ENCODE measurements around the gene SYTL5.

Gene SYTL5

GRCh38 chrX:38018766-38019425 lies 12.5 kb downstream of the SYTL5 start:
- no peak for DNase-seq (ENCODE audit: low read depth in 2 of 2, low spot score in 1 of 2)

GRCh38 chrX:38028300-38028699 lies 21.9 kb downstream of the SYTL5 start:
- no peak for DNase-seq (ENCODE audit: low read depth in 2 of 2, low spot score in 1 of 2)

- no peak for DNase-seq (ENCODE audit: low read depth in 2 of 2, low spot score in 1 of 2)
Observed at GRCh38 chrX:38036466-38036865, 30.1 kb downstream of the SYTL5 start.

GRCh38 chrX:38038501-38038900 lies 32.1 kb downstream of the SYTL5 start:
- no peak for DNase-seq (ENCODE audit: low read depth in 2 of 2, low spot score in 1 of 2)

GRCh38 chrX:38041237-38041636 lies 34.9 kb downstream of the SYTL5 start:
- no peak for DNase-seq (ENCODE audit: low read depth in 2 of 2, low spot score in 1 of 2)

GRCh38 chrX:38044701-38045100 lies 38.3 kb downstream of the SYTL5 start:
- DNase-seq (ENCODE audit: low read depth in 2 of 2, low spot score in 1 of 2) = no peak

GRCh38 chrX:38045538-38046096 lies 39.3 kb downstream of the SYTL5 start:
- DNase-seq (ENCODE audit: low read depth in 2 of 2, low spot score in 1 of 2) = no peak

- DNase-seq (ENCODE audit: low read depth in 2 of 2, low spot score in 1 of 2) = no peak
Observed at GRCh38 chrX:38048886-38049285, 42.5 kb downstream of the SYTL5 start.

GRCh38 chrX:38050806-38051205 lies 44.5 kb downstream of the SYTL5 start:
- no peak for DNase-seq (ENCODE audit: low read depth in 2 of 2, low spot score in 1 of 2)

GRCh38 chrX:38052096-38052495 lies 45.7 kb downstream of the SYTL5 start:
- DNase-seq (ENCODE audit: low read depth in 2 of 2, low spot score in 1 of 2) = no peak

- DNase-seq (ENCODE audit: low read depth in 2 of 2, low spot score in 1 of 2) = no peak
Observed at GRCh38 chrX:38055170-38055847, 49.0 kb downstream of the SYTL5 start.

- no peak for DNase-seq (ENCODE audit: low read depth in 2 of 2, low spot score in 1 of 2)
Observed at GRCh38 chrX:38060331-38060878, 54.1 kb downstream of the SYTL5 start.

GRCh38 chrX:38061335-38061734 lies 55.0 kb downstream of the SYTL5 start:
- DNase-seq (ENCODE audit: low read depth in 2 of 2, low spot score in 1 of 2) = no peak

- DNase-seq (ENCODE audit: low read depth in 2 of 2, low spot score in 1 of 2) = no peak
Observed at GRCh38 chrX:38066934-38067333, 60.6 kb downstream of the SYTL5 start.

- no peak for DNase-seq (ENCODE audit: low read depth in 2 of 2, low spot score in 1 of 2)
Observed at GRCh38 chrX:38069273-38069672, 62.9 kb downstream of the SYTL5 start.

GRCh38 chrX:38069991-38070390 lies 63.6 kb downstream of the SYTL5 start:
- DNase-seq (ENCODE audit: low read depth in 2 of 2, low spot score in 1 of 2) = no peak

- DNase-seq (ENCODE audit: low read depth in 2 of 2, low spot score in 1 of 2) = no peak
Observed at GRCh38 chrX:38079463-38079862, 73.1 kb downstream of the SYTL5 start.

- DNase-seq (ENCODE audit: low read depth in 2 of 2, low spot score in 1 of 2) = no peak
Observed at GRCh38 chrX:38080808-38081207, 74.5 kb downstream of the SYTL5 start.

- no peak for DNase-seq (ENCODE audit: low read depth in 2 of 2, low spot score in 1 of 2)
Observed at GRCh38 chrX:38081909-38082308, 75.6 kb downstream of the SYTL5 start.

- no peak for DNase-seq (ENCODE audit: low read depth in 2 of 2, low spot score in 1 of 2)
Observed at GRCh38 chrX:38082309-38082708, 76.0 kb downstream of the SYTL5 start.

- DNase-seq (ENCODE audit: low read depth in 2 of 2, low spot score in 1 of 2) = no peak
Observed at GRCh38 chrX:38085813-38086212, 79.5 kb downstream of the SYTL5 start.

- no peak for DNase-seq (ENCODE audit: low read depth in 2 of 2, low spot score in 1 of 2)
Observed at GRCh38 chrX:38086451-38087215, 80.3 kb downstream of the SYTL5 start.

Data from stimulated activated CD8-positive, alpha-beta memory T cell treated with anti-CD3 and anti-CD28 coated beads, Interleukin-4, amount 100 ng/mL, for 1 hour (primary cell).